HTERT RPE-1 (cell line): ENCODE results near the gene HDGFL2.

Source experiments
- in situ Hi-C: fragments of 300-500 bp; cut with MboI; formaldehyde crosslinking; loops from 4 replicates; pipeline ENCODE4 v1.14.3; 2020; ENCODE audit warnings: low sequenced_read_pairs

The HDGFL2 gene

GRCh38 chr19:4444765-4445741, 27.0 kb upstream of the HDGFL2 start:
- in situ Hi-C loops: no loop called here

- in situ Hi-C loops: no loop called here
These were observed 26.0 kb upstream of the HDGFL2 start for GRCh38 chr19:4445963-4446703.

- in situ Hi-C loops: no loop called here
These were observed 25.3 kb upstream of the HDGFL2 start for GRCh38 chr19:4446704-4447200.

GRCh38 chr19:4447327-4448146, 24.6 kb upstream of the HDGFL2 start:
- in situ Hi-C loops: no loop called here

GRCh38 chr19:4448147-4448985, 23.7 kb upstream of the HDGFL2 start:
- in situ Hi-C loops: no loop called here

GRCh38 chr19:4449022-4449638, 23.0 kb upstream of the HDGFL2 start:
- in situ Hi-C loops: no loop called here

GRCh38 chr19:4449639-4450028, 22.5 kb upstream of the HDGFL2 start:
- in situ Hi-C loops: no loop called here

- in situ Hi-C loops: no loop called here
These were observed 19.7 kb upstream of the HDGFL2 start for GRCh38 chr19:4452230-4452990.

GRCh38 chr19:4453232-4454179, 18.6 kb upstream of the HDGFL2 start:
- in situ Hi-C loops: no loop called here

GRCh38 chr19:4454747-4455718, 17.1 kb upstream of the HDGFL2 start:
- in situ Hi-C loops: no loop called here

- in situ Hi-C loops: no loop called here
These were observed 16.2 kb upstream of the HDGFL2 start for GRCh38 chr19:4455719-4456475.

- in situ Hi-C loops: no loop called here
These were observed 15.6 kb upstream of the HDGFL2 start for GRCh38 chr19:4456476-4456842.

GRCh38 chr19:4456843-4457653, 15.0 kb upstream of the HDGFL2 start:
- in situ Hi-C loops: no loop called here

- in situ Hi-C loops: no loop called here
These were observed 14.3 kb upstream of the HDGFL2 start, which contains the start of gene UBXN6 for GRCh38 chr19:4457654-4458395. TSS of gene UBXN6 (minus strand) at chr19:4457794. CDS start at chr19:4457697, 97 bp downstream.
